A549 (cell line): Measurements from ENCODE around the gene CD274. TPM values are rescaled to one million over a fixed set of nuclear protein-coding genes. Genes with fewer than 3 reads are reported as not detected.
A peak's percentile ranks its signal among the peaks of the same experiment; 100 is the strongest.

Source experiments
- ATAC-seq, 2 experiments: fragments of 200-7000 bp in 1 of 2; fragments of >200 bp in 1 of 2; cut with Nextera tagmentation in 1 of 2; cut with Tn5 transposase in 1 of 2; 3 replicates each; pipeline versions ENCODE4 v1.8.0 to v1.9.1; 2018 to 2020; ENCODE audit warnings: mild to moderate bottlenecking in 1 of 2, moderate library complexity in 1 of 2
- CTCF ChIA-PET: fragments of 300-600 bp; sonication (Branson Sonifier 250); formaldehyde crosslinking; extraction: SDS; loops from one replicate; lab custom pipeline; 2021; ENCODE audit warnings: antibody characterized with exemption, inconsistent platforms; lab: Yijun Ruan, JAX
- POLR2A ChIA-PET: fragments of 350-600 bp; formaldehyde crosslinking; extraction: SDS; loops from one replicate; lab custom pipeline; 2021; ENCODE audit warnings: antibody characterized with exemption, inconsistent platforms; lab: Yijun Ruan, JAX
- DNase-seq, 2 experiments: peaks; one replicate each; pipeline versions ENCODE4 v3.0.0 to v3.0.0-alpha.2; 2011 to 2016; ENCODE audit warnings: low read depth in 1 of 2, low spot score in 1 of 2
- FAIRE-seq: peaks from 2 replicates; lab custom pipeline; 2011; peaks lifted over from hg19 to GRCh38; lab: Jason Lieb, UNC
- H3K27ac ChIP-seq, 2 experiments: fragments of >200 bp; sonication (Bioruptor Twin); formaldehyde crosslinking; 3 replicates each; pipeline ENCODE4 v1.5.1; 2016 to 2017
- H3K4me1 ChIP-seq: fragments of >200 bp; sonication (Bioruptor Twin); formaldehyde crosslinking; 3 replicates; pipeline ENCODE4 v1.6.1; 2016
- H3K4me2 ChIP-seq: fragments of >200 bp; sonication (Bioruptor Twin); formaldehyde crosslinking; 3 replicates; pipeline ENCODE4 v1.6.1; 2016
- H3K4me3 ChIP-seq: fragments of >200 bp; sonication (Bioruptor Twin); formaldehyde crosslinking; 3 replicates; pipeline ENCODE4 v1.5.1; 2016
- H3K9me3 ChIP-seq: fragments of >200 bp; sonication (Bioruptor Twin); formaldehyde crosslinking; 3 replicates; pipeline ENCODE4 v1.6.1; 2016
- CBX8 ChIP-seq: fragments of 200-600 bp; sonication (generic); IDR thresholded peaks from 2 replicates; pipeline ENCODE4 v1.6.1; 2016
- CHD4 ChIP-seq: fragments of 200-600 bp; sonication (generic); IDR thresholded peaks from 2 replicates; pipeline ENCODE4 v1.6.1; 2016; ENCODE audit warnings: antibody characterized with exemption, mild to moderate bottlenecking, borderline replicate concordance
- EHF ChIP-seq: fragments of 250-450 bp; sonication (Bioruptor Pico); IDR thresholded peaks from 2 replicates; pipeline ENCODE4 v1.5.0; 2020; ENCODE audit warnings: mild to moderate bottlenecking
- EP300 ChIP-seq, 2 experiments: fragments of >200 bp; sonication (Bioruptor Twin); formaldehyde crosslinking; IDR thresholded peaks; 2 replicates in 1 of 2; 3 replicates in 1 of 2; pipeline ENCODE4 v1.6.1; 2016 to 2017
- HEYL ChIP-seq: fragments of 250-450 bp; sonication (Bioruptor Pico); IDR thresholded peaks from 2 replicates; pipeline ENCODE4 v1.8.0; 2021; ENCODE audit warnings: mild to moderate bottlenecking, moderate library complexity
- HOXB5 ChIP-seq: fragments of 250-450 bp; sonication (Bioruptor Pico); IDR thresholded peaks from 2 replicates; pipeline ENCODE4 v1.5.0; 2020; ENCODE audit warnings: mild to moderate bottlenecking, moderate library complexity
- NFE2L2 ChIP-seq: fragments of 150-350 bp; conservative IDR thresholded peaks from 2 replicates; pipeline ENCODE4 v1.6.1; 2014; ENCODE audit warnings: low read length
- NPAS2 ChIP-seq: fragments of 250-450 bp; sonication (Bioruptor Pico); IDR thresholded peaks from 2 replicates; pipeline ENCODE4 v1.8.0; 2022; ENCODE audit warnings: mild to moderate bottlenecking, moderate library complexity, borderline replicate concordance
- POLR2AphosphoS2 ChIP-seq: conservative IDR thresholded peaks from 2 replicates; pipeline ENCODE4 v1.6.1; 2012; ENCODE audit warnings: low read length, improper control_type of control experiment, inconsistent platforms
- RARB ChIP-seq: fragments of 250-450 bp; sonication (Bioruptor Pico); IDR thresholded peaks from 2 replicates; pipeline ENCODE4 v1.8.0; 2021; ENCODE audit warnings: mild to moderate bottlenecking, moderate library complexity
- RCOR1 ChIP-seq: fragments of 150-350 bp; IDR thresholded peaks from 2 replicates; pipeline ENCODE4 v1.6.1; 2014; ENCODE audit warnings: antibody characterized with exemption, low read length, low read depth
- SMC3 ChIP-seq: fragments of >200 bp; sonication (Bioruptor Twin); formaldehyde crosslinking; IDR thresholded peaks from 3 replicates; pipeline ENCODE4 v1.6.1; 2018; ENCODE audit warnings: inconsistent platforms
- TP53 ChIP-seq: fragments of 250-450 bp; sonication (Bioruptor Pico); IDR thresholded peaks from 2 replicates; pipeline ENCODE4 v1.5.0; 2021; ENCODE audit warnings: mild to moderate bottlenecking, moderate library complexity
- ZFP36 ChIP-seq: fragments of 450-650 bp; IDR thresholded peaks from 2 replicates; pipeline ENCODE4 v1.6.1; 2014; ENCODE audit warnings: borderline replicate concordance; ENCODE audit not compliant: partially characterized antibody
- ZSCAN20 ChIP-seq: fragments of 250-450 bp; sonication (Bioruptor Pico); IDR thresholded peaks from 2 replicates; pipeline ENCODE4 v1.8.0; 2022; ENCODE audit warnings: mild to moderate bottlenecking, moderate library complexity
- WGBS: methylation state at CpG from one replicate; pipeline ENCODE4 v1.1.6; 2017; ENCODE audit errors: missing lambda C conversion rate; 5-methylcytosine and 5-hydroxymethylcytosine counted together
- polyA plus RNA-seq, 4 experiments: library from polyadenylated mRNA; depleted of rRNA in 3 of 4; stranded (reverse); fragments of >200 nt; fragmentation: RNase III in 1 of 4; extraction: RNeasy Plus Mini Kit Qiagen cat#74134 plus additional on column Dnase treatment in 1 of 4; gene quantifications; 2 replicates in 3 of 4; 3 replicates in 1 of 4; pipeline ENCODE4 v1.2.3, GENCODE V29; 2011 to 2017
- TF ChIP-seq, protein P1 (sequence below): fragments of >200 bp; sonication (Bioruptor Twin); formaldehyde crosslinking; IDR thresholded peaks from 3 replicates; pipeline ENCODE4 v1.6.1; 2016
- TF ChIP-seq, protein P2 (sequence below): fragments of >200 bp; sonication (Bioruptor Twin); formaldehyde crosslinking; IDR thresholded peaks from 3 replicates; pipeline ENCODE4 v1.5.1; 2016
- TF ChIP-seq, protein P3 (sequence below): fragments of 250-450 bp; sonication (Bioruptor Pico); IDR thresholded peaks from 2 replicates; pipeline ENCODE4 v1.5.0; 2021; ENCODE audit warnings: mild to moderate bottlenecking, moderate library complexity, borderline replicate concordance
- TF ChIP-seq, protein P4 (sequence below): fragments of 150-350 bp; IDR thresholded peaks from 2 replicates; pipeline ENCODE4 v1.6.1; 2014; ENCODE audit warnings: low read depth, mild to moderate bottlenecking, low read length
- TF ChIP-seq, protein P5 (sequence below): IDR thresholded peaks from 2 replicates; pipeline ENCODE4 v1.6.1; 2012
- TF ChIP-seq, protein P6 (sequence below): IDR thresholded peaks from 2 replicates; pipeline ENCODE4 v1.6.1; 2012; ENCODE audit warnings: low read depth, borderline replicate concordance

Gene CD274
- polyA plus RNA-seq, 2 of the 4 experiments (the other 2 are of a cell fraction): 3.4 to 6.8 TPM

DNA sequence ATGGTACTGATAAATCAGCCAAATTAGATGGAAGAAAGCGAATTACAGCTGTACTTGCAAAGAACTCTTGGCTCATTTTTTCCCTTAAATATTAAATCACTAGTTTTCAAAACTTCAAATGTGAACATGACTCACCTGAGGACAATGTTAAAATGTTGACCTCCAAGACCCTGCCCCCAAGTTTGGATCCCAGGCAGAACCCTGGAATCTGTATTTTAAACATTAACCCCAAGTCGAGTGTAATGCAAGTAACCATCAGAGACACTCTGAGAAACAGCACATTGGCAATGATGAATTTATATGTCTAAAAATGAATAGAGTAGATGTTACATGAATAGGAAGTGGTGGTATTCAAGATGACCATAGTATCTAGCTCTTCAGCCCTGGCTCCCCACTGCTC, 2.3 kb upstream of the CD274 start:
- Histone ChIP-seq H3K4me2 (no peak overlapping the region), H3K9me3 (no peaks in the 10 kb centered on the region), H3K27ac (no peak overlapping the region), H3K4me1 (peaks cover 29% of the 10 kb centered on the region), H3K4me3 (no peak overlapping the region)
- TF ChIP-seq NFE2L2 (no peak), HOXB5 (no peak), NPAS2 (no peak), EHF (CRISPR knock-in tag) (no peak), CBX8 (no peak), RARB (CRISPR knock-in tag) (no peak), SMC3 (no peak), HEYL (CRISPR knock-in tag) (no peak), POLR2AphosphoS2 (no peak), TP53 (CRISPR knock-in tag) (no peak)
- TF ChIP-seq, protein P1, sequence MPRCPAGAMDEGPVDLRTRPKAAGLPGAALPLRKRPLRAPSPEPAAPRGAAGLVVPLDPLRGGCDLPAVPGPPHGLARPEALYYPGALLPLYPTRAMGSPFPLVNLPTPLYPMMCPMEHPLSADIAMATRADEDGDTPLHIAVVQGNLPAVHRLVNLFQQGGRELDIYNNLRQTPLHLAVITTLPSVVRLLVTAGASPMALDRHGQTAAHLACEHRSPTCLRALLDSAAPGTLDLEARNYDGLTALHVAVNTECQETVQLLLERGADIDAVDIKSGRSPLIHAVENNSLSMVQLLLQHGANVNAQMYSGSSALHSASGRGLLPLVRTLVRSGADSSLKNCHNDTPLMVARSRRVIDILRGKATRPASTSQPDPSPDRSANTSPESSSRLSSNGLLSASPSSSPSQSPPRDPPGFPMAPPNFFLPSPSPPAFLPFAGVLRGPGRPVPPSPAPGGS: no peak
- TF ChIP-seq, protein P2, sequence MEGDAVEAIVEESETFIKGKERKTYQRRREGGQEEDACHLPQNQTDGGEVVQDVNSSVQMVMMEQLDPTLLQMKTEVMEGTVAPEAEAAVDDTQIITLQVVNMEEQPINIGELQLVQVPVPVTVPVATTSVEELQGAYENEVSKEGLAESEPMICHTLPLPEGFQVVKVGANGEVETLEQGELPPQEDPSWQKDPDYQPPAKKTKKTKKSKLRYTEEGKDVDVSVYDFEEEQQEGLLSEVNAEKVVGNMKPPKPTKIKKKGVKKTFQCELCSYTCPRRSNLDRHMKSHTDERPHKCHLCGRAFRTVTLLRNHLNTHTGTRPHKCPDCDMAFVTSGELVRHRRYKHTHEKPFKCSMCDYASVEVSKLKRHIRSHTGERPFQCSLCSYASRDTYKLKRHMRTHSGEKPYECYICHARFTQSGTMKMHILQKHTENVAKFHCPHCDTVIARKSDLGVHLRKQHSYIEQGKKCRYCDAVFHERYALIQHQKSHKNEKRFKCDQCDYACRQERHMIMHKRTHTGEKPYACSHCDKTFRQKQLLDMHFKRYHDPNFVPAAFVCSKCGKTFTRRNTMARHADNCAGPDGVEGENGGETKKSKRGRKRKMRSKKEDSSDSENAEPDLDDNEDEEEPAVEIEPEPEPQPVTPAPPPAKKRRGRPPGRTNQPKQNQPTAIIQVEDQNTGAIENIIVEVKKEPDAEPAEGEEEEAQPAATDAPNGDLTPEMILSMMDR: no peak
- 56% methylated on average over 2 of the region's 2 CpGs for WGBS
- no peak for FAIRE-seq
- ATAC-seq: no peak
- POLR2A ChIA-PET: no interaction called here
- CTCF ChIA-PET: interaction anchor here (1.1 to 5.5 kb wide), 6 partner anchors 9 to 689 kb away, joined by 3 to 96 read pairs (median 10); partner anchors contain the start of gene INSL6
- no peak for DNase-seq

DNA sequence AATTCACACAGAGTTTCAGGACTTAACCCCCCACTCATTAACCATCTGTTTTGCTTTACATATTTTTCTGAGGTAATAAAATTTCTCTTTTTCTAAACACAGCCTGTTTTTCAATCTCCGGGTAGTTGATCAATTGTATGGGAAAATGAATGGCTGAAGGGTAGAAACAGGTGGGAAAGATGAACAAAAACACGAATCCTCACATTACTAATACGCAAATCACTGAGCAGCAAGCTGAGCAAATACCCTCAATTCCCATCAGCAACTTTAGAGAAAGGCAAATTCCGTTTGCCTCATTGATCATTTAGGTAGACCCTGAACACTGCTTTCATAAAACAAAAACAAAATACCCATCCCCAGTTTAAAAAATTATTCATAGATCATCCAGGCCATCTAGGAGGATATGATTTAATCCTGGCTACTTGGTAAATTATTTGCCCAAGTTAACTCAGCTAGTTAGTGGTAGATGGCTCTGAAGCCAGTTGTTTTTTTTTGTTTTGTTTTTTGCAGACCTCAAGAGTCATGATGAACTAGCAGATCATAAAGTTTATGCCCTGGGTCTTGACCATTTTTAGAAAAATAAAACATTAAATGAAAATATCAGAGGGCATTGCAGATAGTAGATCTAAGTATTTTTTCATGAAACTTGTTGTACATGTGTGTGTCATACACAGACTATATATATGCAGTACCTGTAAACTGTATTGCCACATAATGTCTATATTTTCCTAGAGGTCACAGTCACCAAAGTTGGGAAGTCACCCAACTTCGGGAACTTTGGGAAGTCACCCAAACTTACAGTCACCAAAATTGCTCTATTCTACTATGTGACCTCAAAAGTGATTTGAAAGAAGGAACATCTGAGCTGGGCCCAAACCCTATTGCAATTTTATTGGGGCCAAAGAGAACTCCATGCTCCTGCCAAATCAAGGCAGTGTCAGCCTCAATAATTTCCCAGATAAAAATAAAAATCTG, 1.6 kb upstream of the CD274 start:
- Histone ChIP-seq H3K4me2 (peak overlapping the region; percentile 88), H3K4me1 (peaks cover 36% of the 10 kb centered on the region), H3K9me3 (no peaks in the 10 kb centered on the region), H3K27ac (peak overlapping the region in 1 of 2 experiments; percentile 84; a peak in 3 of 6 replicates), H3K4me3 (no peak overlapping the region)
- 64% methylated on average over 5 of the region's 5 CpGs for WGBS
- no peak for DNase-seq
- TF ChIP-seq, protein P3, sequence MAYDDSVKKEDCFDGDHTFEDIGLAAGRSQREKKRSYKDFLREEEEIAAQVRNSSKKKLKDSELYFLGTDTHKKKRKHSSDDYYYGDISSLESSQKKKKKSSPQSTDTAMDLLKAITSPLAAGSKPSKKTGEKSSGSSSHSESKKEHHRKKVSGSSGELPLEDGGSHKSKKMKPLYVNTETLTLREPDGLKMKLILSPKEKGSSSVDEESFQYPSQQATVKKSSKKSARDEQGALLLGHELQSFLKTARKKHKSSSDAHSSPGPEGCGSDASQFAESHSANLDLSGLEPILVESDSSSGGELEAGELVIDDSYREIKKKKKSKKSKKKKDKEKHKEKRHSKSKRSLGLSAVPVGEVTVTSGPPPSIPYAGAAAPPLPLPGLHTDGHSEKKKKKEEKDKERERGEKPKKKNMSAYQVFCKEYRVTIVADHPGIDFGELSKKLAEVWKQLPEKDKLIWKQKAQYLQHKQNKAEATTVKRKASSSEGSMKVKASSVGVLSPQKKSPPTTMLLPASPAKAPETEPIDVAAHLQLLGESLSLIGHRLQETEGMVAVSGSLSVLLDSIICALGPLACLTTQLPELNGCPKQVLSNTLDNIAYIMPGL: no peak
- FAIRE-seq: no peak
- POLR2A ChIA-PET: interaction anchor here (2.2 kb wide), 2 partner anchors 11 to 180 kb away, joined by 17 to 21 read pairs; partner anchors contain the start of genes PLGRKT and RIC1
- ATAC-seq: no peak
- CTCF ChIA-PET: interaction anchor here (0.7 to 5.5 kb wide), 8 partner anchors 8 to 690 kb away, joined by 3 to 96 read pairs (median 7); partner anchors contain the start of gene INSL6

DNA sequence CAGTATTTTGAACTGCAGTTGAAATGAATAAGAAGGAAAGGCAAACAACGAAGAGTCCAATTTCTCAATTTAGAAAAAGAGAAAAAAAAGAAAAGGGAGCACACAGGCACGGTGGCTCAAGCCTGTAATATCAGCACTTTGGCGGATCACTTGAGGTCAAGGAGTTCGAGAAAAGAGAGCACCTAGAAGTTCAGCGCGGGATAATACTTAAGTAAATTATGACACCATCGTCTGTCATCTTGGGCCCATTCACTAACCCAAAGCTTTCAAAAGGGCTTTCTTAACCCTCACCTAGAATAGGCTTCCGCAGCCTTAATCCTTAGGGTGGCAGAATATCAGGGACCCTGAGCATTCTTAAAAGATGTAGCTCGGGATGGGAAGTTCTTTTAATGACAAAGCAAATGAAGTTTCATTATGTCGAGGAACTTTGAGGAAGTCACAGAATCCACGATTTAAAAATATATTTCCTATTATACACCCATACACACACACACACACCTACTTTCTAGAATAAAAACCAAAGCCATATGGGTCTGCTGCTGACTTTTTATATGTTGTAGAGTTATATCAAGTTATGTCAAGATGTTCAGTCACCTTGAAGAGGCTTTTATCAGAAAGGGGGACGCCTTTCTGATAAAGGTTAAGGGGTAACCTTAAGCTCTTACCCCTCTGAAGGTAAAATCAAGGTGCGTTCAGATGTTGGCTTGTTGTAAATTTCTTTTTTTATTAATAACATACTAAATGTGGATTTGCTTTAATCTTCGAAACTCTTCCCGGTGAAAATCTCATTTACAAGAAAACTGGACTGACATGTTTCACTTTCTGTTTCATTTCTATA, 602 bp upstream of the CD274 start:
- Histone ChIP-seq H3K4me1 (peaks cover 46% of the 10 kb centered on the region), H3K4me3 (peak overlapping the region; percentile 47), H3K9me3 (no peaks in the 10 kb centered on the region), H3K27ac (peak overlapping the region; percentile 69 to 84), H3K4me2 (peak overlapping the region; percentile 88)
- ATAC-seq: peak in 1 of 2 experiments; percentile 31; a peak in 3 of 6 replicates
- POLR2A ChIA-PET: interaction anchor here (0.9 to 2.2 kb wide), 8 partner anchors 12 to 770 kb away, joined by 3 to 21 read pairs (median 5); partner anchors contain the start of genes CDC37L1, JAK2, PDCD1LG2 and PLGRKT
- 10% methylated on average over 15 of the region's 15 CpGs for WGBS
- CTCF ChIA-PET: interaction anchor here (0.7 to 5.5 kb wide), 35 partner anchors 9 to 283 kb away, joined by 3 to 96 read pairs (median 5); partner anchors contain the start of genes PDCD1LG2 and PLGRKT
- DNase-seq: peak in 1 of 2 experiments; percentile 23
- FAIRE-seq: no peak
- TF ChIP-seq NPAS2 (no peak), CHD4 (no peak), EP300 (IDR thresholded peaks at IDR 0.05) (no peak), ZFP36 (no peak), RCOR1 (no peak), POLR2AphosphoS2 (no peak), ZSCAN20 (CRISPR knock-in tag) (no peak)
- TF ChIP-seq, protein P4, sequence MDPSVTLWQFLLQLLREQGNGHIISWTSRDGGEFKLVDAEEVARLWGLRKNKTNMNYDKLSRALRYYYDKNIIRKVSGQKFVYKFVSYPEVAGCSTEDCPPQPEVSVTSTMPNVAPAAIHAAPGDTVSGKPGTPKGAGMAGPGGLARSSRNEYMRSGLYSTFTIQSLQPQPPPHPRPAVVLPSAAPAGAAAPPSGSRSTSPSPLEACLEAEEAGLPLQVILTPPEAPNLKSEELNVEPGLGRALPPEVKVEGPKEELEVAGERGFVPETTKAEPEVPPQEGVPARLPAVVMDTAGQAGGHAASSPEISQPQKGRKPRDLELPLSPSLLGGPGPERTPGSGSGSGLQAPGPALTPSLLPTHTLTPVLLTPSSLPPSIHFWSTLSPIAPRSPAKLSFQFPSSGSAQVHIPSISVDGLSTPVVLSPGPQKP: no peak
- TF ChIP-seq, protein P5, sequence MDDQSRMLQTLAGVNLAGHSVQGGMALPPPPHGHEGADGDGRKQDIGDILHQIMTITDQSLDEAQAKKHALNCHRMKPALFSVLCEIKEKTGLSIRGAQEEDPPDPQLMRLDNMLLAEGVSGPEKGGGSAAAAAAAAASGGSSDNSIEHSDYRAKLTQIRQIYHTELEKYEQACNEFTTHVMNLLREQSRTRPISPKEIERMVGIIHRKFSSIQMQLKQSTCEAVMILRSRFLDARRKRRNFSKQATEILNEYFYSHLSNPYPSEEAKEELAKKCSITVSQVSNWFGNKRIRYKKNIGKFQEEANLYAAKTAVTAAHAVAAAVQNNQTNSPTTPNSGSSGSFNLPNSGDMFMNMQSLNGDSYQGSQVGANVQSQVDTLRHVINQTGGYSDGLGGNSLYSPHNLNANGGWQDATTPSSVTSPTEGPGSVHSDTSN: no peak
- TF ChIP-seq, protein P6, sequence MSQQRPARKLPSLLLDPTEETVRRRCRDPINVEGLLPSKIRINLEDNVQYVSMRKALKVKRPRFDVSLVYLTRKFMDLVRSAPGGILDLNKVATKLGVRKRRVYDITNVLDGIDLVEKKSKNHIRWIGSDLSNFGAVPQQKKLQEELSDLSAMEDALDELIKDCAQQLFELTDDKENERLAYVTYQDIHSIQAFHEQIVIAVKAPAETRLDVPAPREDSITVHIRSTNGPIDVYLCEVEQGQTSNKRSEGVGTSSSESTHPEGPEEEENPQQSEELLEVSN: no peak
